ENCODE measurements around the gene MUC22. TPM values are rescaled to one million over a fixed set of nuclear protein-coding genes. Genes with fewer than 3 reads are reported as not detected.
A peak's percentile ranks its signal among the peaks of the same experiment; 100 is the strongest.

MUC22 gene
- total and polyA plus RNA-seq, 2 of the 4 experiments (the other 2 are of a cell fraction) = 0.02 TPM; not detected in 1

- TF ChIP-seq FOS (IDR thresholded peaks at IDR 0.05; ENCODE audit: low read depth, low read length) (no peak), BHLHE40 (IDR thresholded peaks at IDR 0.05; ENCODE audit: low read depth, low read length) (no peak), MAFK (IDR thresholded peaks at IDR 0.05; ENCODE audit: low read depth, low read length) (no peak), POLR2A (IDR thresholded peaks at IDR 0.05; ENCODE audit: low read depth, low read length) (no peak), RAD21 (IDR thresholded peaks at IDR 0.05; ENCODE audit: low read length) (no peak)
Observed at GRCh38 chr6:31063906-31064435, 53.7 kb downstream of the MUC22 start (continued).

GRCh38 chr6:31065556-31065955, 55.3 kb downstream of the MUC22 start:
- H3K79me1 ChIP-seq (ENCODE audit: low read depth in 1 of 2, low read length in 2 of 2) = no peaks in the 10 kb centered on the region
- no peaks in the 10 kb centered on the region for H4K20me1 ChIP-seq (ENCODE audit: insufficient read depth, low read length)
- no TSS peak for BruUV-seq (replicated peaks)
- no peak overlapping the region for H3K4me3 ChIP-seq (ENCODE audit: insufficient read depth, low read depth, low read length)
- H3K18ac ChIP-seq (ENCODE audit: low read depth, low read length) = no peak overlapping the region
- no peak overlapping the region for H2BK20ac ChIP-seq (ENCODE audit: low read depth, low read length)
- no peak overlapping the region for H2AFZ ChIP-seq (replicated peaks; ENCODE audit: low read length, poor library complexity)
- H3K4me1 ChIP-seq (ENCODE audit: control insufficient read depth, insufficient read depth, low read length) = no peaks in the 10 kb centered on the region
- H2BK15ac ChIP-seq (ENCODE audit: low read depth, low read length) = no peak overlapping the region
- no peaks in the 10 kb centered on the region for H3K36me3 ChIP-seq (ENCODE audit: control insufficient read depth, insufficient read depth, low read length)
- H3K9ac ChIP-seq (ENCODE audit: low read depth, low read length) = no peak overlapping the region
- WGBS, 2 experiments (ENCODE audit: extremely low coverage in 2 of 2, insufficient read length in 1 of 2) = no CpG with 5 or more reads among the region's 2 CpGs
- H3K23ac ChIP-seq (ENCODE audit: low read depth, low read length) = no peak overlapping the region
- H3K27me3 ChIP-seq (ENCODE audit: control insufficient read depth, insufficient read depth, low read length) = peaks cover 10% of the 10 kb centered on the region
- ChIA-PET CTCF (no interaction called here), POLR2A (ENCODE audit: unreplicated experiment) (no interaction called here)
- H3K9me1 ChIP-seq (ENCODE audit: insufficient read depth, low read length) = no peaks in the 10 kb centered on the region
- ATAC-seq (ENCODE audit: low read depth) (0 out of 2 replicates have a peak, but pooled peaks have one; percentile 31), DNase-seq (peak; percentile 16)
- H2BK5ac ChIP-seq (ENCODE audit: low read depth, low read length, poor library complexity, severe bottlenecking) = no peak overlapping the region
- H3K14ac ChIP-seq (replicated peaks; ENCODE audit: low read depth, low read length) = no peak overlapping the region
- no peak overlapping the region for H3K4me2 ChIP-seq (ENCODE audit: low read depth, low read length)
- H3K4ac ChIP-seq (ENCODE audit: low read depth, low read length) = no peak overlapping the region
- no peak overlapping the region for H4K5ac ChIP-seq (ENCODE audit: low read depth, low read length)
- no peak overlapping the region for H4K8ac ChIP-seq (ENCODE audit: low read depth in 2 of 2, low read length in 2 of 2)
- no peak overlapping the region for H2AK5ac ChIP-seq (ENCODE audit: low read depth, low read length)
- no peak overlapping the region for H2AK9ac ChIP-seq (replicated peaks; ENCODE audit: low read depth, low read length, poor library complexity)
- dilution Hi-C loops (cut with HindIII; ENCODE audit: low sequenced_read_pairs, unreplicated experiment) (no loop called here), intact Hi-C loops (cut with micrococcal nuclease) (no loop called here), in situ Hi-C loops (cut with MboI; ENCODE audit: low sequenced_read_pairs) (no loop called here)
- H2BK120ac ChIP-seq (ENCODE audit: low read depth, low read length) = no peak overlapping the region
- H3K9me3 ChIP-seq (ENCODE audit: control insufficient read depth, insufficient read depth, low read length) = no peaks in the 10 kb centered on the region
- no peak overlapping the region for H3K27ac ChIP-seq (ENCODE audit: insufficient read depth, low read length)
- no peak overlapping the region for H3K56ac ChIP-seq (ENCODE audit: extremely low read depth, insufficient read depth, low read length)
- no peak overlapping the region for H4K91ac ChIP-seq (ENCODE audit: insufficient read depth, low read depth, low read length)
- TF ChIP-seq RAD21 (IDR thresholded peaks at IDR 0.05; ENCODE audit: low read length) = no peak
- no peak for TF ChIP-seq CTCF (conservative IDR thresholded peaks at IDR 0.05; ENCODE audit: low read depth, low read length)
- TF ChIP-seq MAFK (IDR thresholded peaks at IDR 0.05; ENCODE audit: low read depth, low read length) = no peak
- no peak for TF ChIP-seq RCOR1 (IDR thresholded peaks at IDR 0.05; ENCODE audit: insufficient replicate concordance, low read length)
- no peak for TF ChIP-seq RFX5 (IDR thresholded peaks at IDR 0.05; ENCODE audit: low read depth, low read length)
- no peak for TF ChIP-seq NFE2L2 (IDR thresholded peaks at IDR 0.05; ENCODE audit: low read depth, low read length)
- TF ChIP-seq MAZ (IDR thresholded peaks at IDR 0.05; ENCODE audit: borderline replicate concordance, low read depth, low read length) = no peak
- no peak for TF ChIP-seq CHD1 (IDR thresholded peaks at IDR 0.05; ENCODE audit: low read depth, low read length)
- no peak for TF ChIP-seq CEBPB (IDR thresholded peaks at IDR 0.05; ENCODE audit: low read depth, low read length)
- TF ChIP-seq BHLHE40 (IDR thresholded peaks at IDR 0.05; ENCODE audit: low read depth, low read length) = no peak
- TF ChIP-seq POLR2A (IDR thresholded peaks at IDR 0.05; ENCODE audit: low read depth, low read length) = no peak
- TF ChIP-seq FOS (IDR thresholded peaks at IDR 0.05; ENCODE audit: low read depth, low read length) = no peak
- TF ChIP-seq MXI1 (IDR thresholded peaks at IDR 0.05; ENCODE audit: borderline replicate concordance, low read depth, low read length) = no peak
- TF ChIP-seq SMC3 (IDR thresholded peaks at IDR 0.05; ENCODE audit: low read depth, low read length) = no peak
- TF ChIP-seq, protein P1, sequence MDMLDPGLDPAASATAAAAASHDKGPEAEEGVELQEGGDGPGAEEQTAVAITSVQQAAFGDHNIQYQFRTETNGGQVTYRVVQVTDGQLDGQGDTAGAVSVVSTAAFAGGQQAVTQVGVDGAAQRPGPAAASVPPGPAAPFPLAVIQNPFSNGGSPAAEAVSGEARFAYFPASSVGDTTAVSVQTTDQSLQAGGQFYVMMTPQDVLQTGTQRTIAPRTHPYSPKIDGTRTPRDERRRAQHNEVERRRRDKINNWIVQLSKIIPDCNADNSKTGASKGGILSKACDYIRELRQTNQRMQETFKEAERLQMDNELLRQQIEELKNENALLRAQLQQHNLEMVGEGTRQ (IDR thresholded peaks at IDR 0.05; ENCODE audit: low read depth, low read length) = no peak

All from IMR-90 (cell line).